ENCODE measurements around the gene HERC3. TPM values are rescaled to one million over a fixed set of nuclear protein-coding genes. Genes with fewer than 3 reads are reported as not detected.
A peak's percentile ranks its signal among the peaks of the same experiment; 100 is the strongest.

HERC3 gene
- total and polyA plus RNA-seq, 2 donors (not counting 3 experiments of a cell fraction or from before 2014, with no cell fraction given), result 6.3 to 21.2 TPM

DNA sequence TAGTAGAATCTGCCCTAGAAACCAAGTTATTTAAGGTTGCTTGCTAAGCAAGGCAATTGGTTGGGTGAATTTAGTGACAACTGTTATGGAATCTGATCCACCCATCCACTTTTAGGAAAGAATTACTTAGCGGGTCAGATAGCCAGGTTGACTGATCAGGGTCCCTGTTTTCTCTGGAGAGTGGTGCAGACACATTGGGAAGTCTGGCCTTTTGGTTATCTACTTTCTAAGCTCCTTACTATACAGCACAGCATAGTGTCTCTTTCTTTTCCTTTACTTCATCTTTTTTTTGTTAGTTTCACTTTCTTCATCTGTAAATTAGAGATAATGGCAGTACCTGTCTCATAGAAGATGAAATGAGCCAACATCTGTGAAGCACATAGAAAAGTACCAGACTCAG lies 7.4 kb downstream of the HERC3 start:
- TF ChIP-seq EZH2 (IDR thresholded peaks at IDR 0.05; ENCODE audit: borderline replicate concordance, low read depth, low read length, severe bottlenecking) (no peak), GATA2 (IDR thresholded peaks at IDR 0.05; ENCODE audit: insufficient read depth, insufficient read length, low read depth, low read length) (no peak), JUN (IDR thresholded peaks at IDR 0.05; ENCODE audit: borderline replicate concordance, insufficient read depth, insufficient read length, low read depth) (no peak), CTCF (IDR thresholded peaks at IDR 0.05; ENCODE audit: extremely low read depth in 1 of 2, insufficient read depth in 1 of 2, low read depth in 1 of 2, low read length in 2 of 2) (no peak), POLR2AphosphoS5 (IDR thresholded peaks at IDR 0.05; ENCODE audit: insufficient read depth, low read depth, low read length) (no peak), FOS (IDR thresholded peaks at IDR 0.05; ENCODE audit: borderline replicate concordance, insufficient read depth, low read length) (no peak), MAX (IDR thresholded peaks at IDR 0.05; ENCODE audit: insufficient read depth, insufficient read length) (no peak), MYC (IDR thresholded peaks at IDR 0.05; ENCODE audit: low read depth, low read length) (no peak), POLR2A (IDR thresholded peaks at IDR 0.05; ENCODE audit: low read depth, low read length) (no peak)
- no peaks in the 10 kb centered on the region for H3K36me3 ChIP-seq (ENCODE audit: control insufficient read depth in 2 of 2, extremely low read depth in 1 of 2, insufficient read depth in 2 of 2, low read length in 2 of 2)
- FAIRE-seq (no peak), DNase-seq (ENCODE audit: low read depth, low spot score) (no peak)
- peak overlapping the region; percentile 74 for H3K4me2 ChIP-seq (ENCODE audit: insufficient read depth, low read length)
- no peaks in the 10 kb centered on the region for H3K9me3 ChIP-seq (replicated peaks; ENCODE audit: control insufficient read depth, insufficient read depth, low read length)
- CTCF ChIA-PET, result interaction anchor here (1.1 to 2.5 kb wide), 9 partner anchors 8 to 73 kb away, joined by 3 to 26 read pairs (median 6); no protein-coding TSS in a partner anchor
- dilution Hi-C loops (cut with MboI; ENCODE audit: extremely low pct_ligation_motif_present, low sequenced_read_pairs) (no loop called here), intact Hi-C loops (cut with micrococcal nuclease) (loop anchor here (1.0 to 10.0 kb wide), 9 partner anchors 7 to 495 kb away; partner anchors contain the start of genes HERC3, HERC5 and PPM1K)
- H3K9me1 ChIP-seq (replicated peaks; ENCODE audit: control insufficient read depth, extremely low read depth, insufficient read depth, low read length), result no peaks in the 10 kb centered on the region
- peaks cover 32% of the 10 kb centered on the region for H3K4me1 ChIP-seq (ENCODE audit: control insufficient read depth, extremely low read depth, insufficient read depth, low read length)
- peak overlapping the region in 2 of 3 experiments; percentile 4 to 21 for H3K4me3 ChIP-seq (replicated peaks in 1 of 3; ENCODE audit: insufficient read depth in 1 of 3, low read depth in 1 of 3, low read length in 3 of 3)
- peaks cover 8% of the 10 kb centered on the region for H3K79me2 ChIP-seq (ENCODE audit: control insufficient read depth, insufficient read depth, low read length)
- BruUV-seq (replicated peaks), result TSS peak; percentile 90
- H3K27me3 ChIP-seq (ENCODE audit: control insufficient read depth in 2 of 2, insufficient read depth in 2 of 2, low read length in 2 of 2), result no peaks in the 10 kb centered on the region
- H2AFZ ChIP-seq (ENCODE audit: low read depth, low read length), result no peak overlapping the region
- peak overlapping the region; percentile 100 for H3K27ac ChIP-seq (ENCODE audit: insufficient read depth, low read depth, low read length)
- H3K9ac ChIP-seq (replicated peaks; ENCODE audit: extremely low read depth, insufficient read depth, low read length), result peak overlapping the region; percentile 87
- H4K20me1 ChIP-seq (replicated peaks; ENCODE audit: control insufficient read depth, extremely low read depth, insufficient read depth, low read length), result no peaks in the 10 kb centered on the region
- POLR2A ChIA-PET, result interaction anchor here (1.5 kb wide), 1 partner anchor 14 kb away, joined by 3 read pairs; no protein-coding TSS in a partner anchor

All from endothelial cell of umbilical vein (primary cell).